ENCODE results near the gene ZKSCAN3.
"Not testable (repeated sequence)": the region's sequence is repeated elsewhere in the genome, so short reads cannot be mapped to it uniquely, and the experiment has no call there.

Gene ZKSCAN3

GRCh38 chr6:28402197-28402596, 52.5 kb downstream of the ZKSCAN3 start:
- in situ Hi-C loops (cut with HindIII; ENCODE audit: low pct_ligation_motif_present, low sequenced_read_pairs): no loop called here
- H3K27me3 ChIP-seq (replicated peaks): no peaks in the 10 kb centered on the region
- DNase-seq: no peak

DNA sequence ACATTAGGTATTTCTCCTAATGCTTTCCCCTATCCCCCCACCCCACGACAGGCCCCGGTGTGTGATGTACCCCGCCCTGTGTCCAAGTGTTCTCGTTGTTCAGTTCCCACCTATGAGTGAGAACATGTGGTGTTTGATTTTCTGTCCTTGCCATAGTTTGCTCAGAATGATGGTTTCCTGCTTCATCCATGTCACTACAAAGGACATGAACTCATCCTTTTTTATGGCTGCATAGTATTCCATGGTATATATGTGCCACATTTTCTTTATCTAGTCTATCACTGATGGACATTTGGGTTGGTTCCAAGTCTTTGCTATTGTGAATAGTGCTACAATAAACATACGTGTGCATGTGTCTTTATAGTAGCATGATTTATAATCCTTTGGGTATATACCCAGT, 54.2 kb downstream of the ZKSCAN3 start:
- H3K27ac ChIP-seq; H3K4me3 ChIP-seq (ENCODE audit: low read depth, low read length); in situ Hi-C loops (cut with HindIII; ENCODE audit: low pct_ligation_motif_present, low sequenced_read_pairs); H3K36me3 ChIP-seq (replicated peaks); DNase-seq; H3K27me3 ChIP-seq (replicated peaks): not testable (repeated sequence)

More at GRCh38 chr6:28402197-28402596, 52.5 kb downstream of the ZKSCAN3 start:
- Histone ChIP-seq H3K4me3 (ENCODE audit: low read depth, low read length) (no peak overlapping the region), H3K36me3 (replicated peaks) (no peaks in the 10 kb centered on the region), H3K27ac (no peak overlapping the region)
- TF ChIP-seq CTCF (IDR thresholded peaks at IDR 0.05; ENCODE audit: low read depth, low read length, missing control alignments): no peak

DNA sequence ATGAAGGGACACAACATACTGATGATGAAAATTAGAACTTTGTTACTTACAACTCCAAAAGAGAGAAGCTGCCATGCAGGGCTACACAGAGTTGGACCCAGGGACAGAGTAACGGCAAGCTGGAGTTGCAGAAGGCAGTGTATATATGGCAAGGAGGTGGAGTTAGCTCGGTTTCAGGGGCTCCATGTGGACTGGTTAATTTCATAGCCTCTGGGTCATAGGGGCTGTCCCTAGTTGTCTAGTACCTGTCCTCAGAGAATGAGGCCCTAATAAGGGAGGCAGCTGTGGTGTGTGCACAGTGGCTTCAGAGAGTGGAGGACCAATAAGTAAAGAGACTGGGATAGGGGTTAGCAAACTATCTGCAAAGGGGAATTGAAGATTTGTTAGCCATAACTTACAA, 57.7 kb downstream of the ZKSCAN3 start:
- DNase-seq: no peak

GRCh38 chr6:28408076-28408802, 58.5 kb downstream of the ZKSCAN3 start:
- in situ Hi-C loops (cut with HindIII; ENCODE audit: low pct_ligation_motif_present, low sequenced_read_pairs): no loop called here
- no peak for DNase-seq
- Histone ChIP-seq H3K36me3 (replicated peaks) (no peaks in the 10 kb centered on the region), H3K27ac (no peak overlapping the region), H3K4me3 (ENCODE audit: low read depth, low read length) (no peak overlapping the region), H3K27me3 (replicated peaks) (no peaks in the 10 kb centered on the region)
- no peak for TF ChIP-seq CTCF (IDR thresholded peaks at IDR 0.05; ENCODE audit: low read depth, low read length, missing control alignments)

More for the DNA sequence above, 57.7 kb downstream of the ZKSCAN3 start:
- no peaks in the 10 kb centered on the region for H3K27me3 ChIP-seq (replicated peaks)
- in situ Hi-C loops (cut with HindIII; ENCODE audit: low pct_ligation_motif_present, low sequenced_read_pairs): no loop called here
- no peak overlapping the region for H3K4me3 ChIP-seq (ENCODE audit: low read depth, low read length)
- TF ChIP-seq CTCF (IDR thresholded peaks at IDR 0.05; ENCODE audit: low read depth, low read length, missing control alignments): no peak
- no peak overlapping the region for H3K27ac ChIP-seq
- H3K36me3 ChIP-seq (replicated peaks): no peaks in the 10 kb centered on the region

DNA sequence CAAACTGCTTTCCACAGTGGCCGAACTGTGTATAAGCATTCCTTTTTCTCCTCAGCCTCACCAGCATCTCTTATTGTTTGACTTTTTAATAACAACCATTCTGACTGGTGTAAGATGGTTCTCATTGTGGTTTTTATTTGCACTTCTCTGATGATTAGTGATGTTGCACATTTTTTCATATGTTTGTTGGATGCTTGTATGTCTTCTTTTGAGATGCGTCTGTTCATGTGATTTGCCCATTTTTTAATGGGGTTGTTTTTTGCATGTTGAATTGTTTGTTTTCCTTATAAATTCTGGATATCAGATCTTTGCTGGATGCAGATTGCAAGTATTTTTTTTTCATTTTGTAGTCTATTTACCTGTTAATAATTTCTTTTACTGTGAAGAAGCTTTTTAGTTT, 61.0 kb downstream of the ZKSCAN3 start:
- DNase-seq: no peak
- Histone ChIP-seq H3K27ac (no peak overlapping the region), H3K4me3 (ENCODE audit: low read depth, low read length) (no peak overlapping the region), H3K36me3 (replicated peaks) (no peaks in the 10 kb centered on the region), H3K27me3 (replicated peaks) (no peaks in the 10 kb centered on the region)
- in situ Hi-C loops (cut with HindIII; ENCODE audit: low pct_ligation_motif_present, low sequenced_read_pairs): no loop called here
- no peak for TF ChIP-seq CTCF (IDR thresholded peaks at IDR 0.05; ENCODE audit: low read depth, low read length, missing control alignments)

DNA sequence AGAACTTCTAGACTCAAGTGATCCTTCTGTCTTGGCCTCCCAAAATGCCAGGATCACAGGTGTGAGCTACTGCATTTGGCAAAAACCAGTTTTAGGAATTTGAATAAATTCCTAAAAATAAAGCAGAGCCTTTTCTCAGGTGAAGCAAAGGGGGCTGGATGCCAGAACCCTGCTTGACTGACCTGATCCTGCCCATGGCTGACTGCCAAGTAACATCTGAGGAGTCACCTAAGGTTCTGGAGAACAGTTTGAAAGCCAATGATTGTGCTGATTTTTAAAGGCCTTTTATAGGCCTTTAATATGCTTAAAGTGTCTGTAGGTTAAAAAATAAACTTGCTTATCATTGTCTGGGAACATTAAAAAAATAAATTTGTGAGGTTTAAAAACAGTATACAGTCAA, 63.9 kb downstream of the ZKSCAN3 start:
- Histone ChIP-seq H3K27me3 (replicated peaks) (no peaks in the 10 kb centered on the region), H3K36me3 (replicated peaks) (no peaks in the 10 kb centered on the region), H3K4me3 (ENCODE audit: low read depth, low read length) (no peak overlapping the region), H3K27ac (no peak overlapping the region)
- DNase-seq: no peak
- in situ Hi-C loops (cut with HindIII; ENCODE audit: low pct_ligation_motif_present, low sequenced_read_pairs): no loop called here
- TF ChIP-seq CTCF (IDR thresholded peaks at IDR 0.05; ENCODE audit: low read depth, low read length, missing control alignments): no peak

Data from brain microvascular endothelial cell (primary cell).